Keratinocyte (primary cell): ENCODE measurements around the gene ABCC6.

Experiments used
- CTCF ChIP-seq, 3 experiments: IDR thresholded peaks in 1 of 3; conservative IDR thresholded peaks in 1 of 3; optimal IDR thresholded peaks in 1 of 3; 2 replicates in 2 of 3; 3 replicates in 1 of 3; pipeline versions ENCODE3 to v1.5.1; 2011; ENCODE audit warnings: low read length in 3 of 3, mild to moderate bottlenecking in 3 of 3, moderate library complexity in 2 of 3, control low read depth in 1 of 3, inconsistent platforms in 1 of 3; ENCODE audit not compliant: insufficient read depth in 2 of 3; ENCODE audit errors: extremely low read depth in 1 of 3
- EZH2 ChIP-seq: IDR thresholded peaks from one replicate; pipeline ENCODE4 v1.6.1; 2012; ENCODE audit warnings: inconsistent platforms, mild to moderate bottlenecking, low read length, moderate library complexity

GRCh38 chr16:16164243-16164642 is 59.1 kb downstream of the ABCC6 start:
- TF ChIP-seq CTCF (optimal IDR thresholded peaks at IDR 0.05 in 1 of 3, IDR thresholded peaks at IDR 0.05 in 1 of 3, conservative IDR thresholded peaks at IDR 0.05 in 1 of 3; ENCODE audit: extremely low read depth in 1 of 3, insufficient read depth in 2 of 3, low read length in 3 of 3) = no peak
- TF ChIP-seq EZH2 = no peak
